ENCODE data around the gene PCDHGA4. TPM values are rescaled to one million over a fixed set of nuclear protein-coding genes. Genes with fewer than 3 reads are reported as not detected.

PCDHGA4 gene
- total RNA-seq, 1 experiment from 2014 or later: 0.69 TPM

- no peak overlapping the region for H3K27ac ChIP-seq (ENCODE audit: low read length)
- H3K4me1 ChIP-seq (ENCODE audit: control insufficient read depth, insufficient read depth, low read length): no peaks in the 10 kb centered on the region
- in situ Hi-C loops (cut with HindIII; ENCODE audit: low pct_unique_long_range_greater_than_20kb, low sequenced_read_pairs): no loop called here
- BruUV-seq (replicated peaks): no TSS peak
- POLR2A ChIA-PET: no interaction called here
- CTCF ChIA-PET: no interaction called here
- intact Hi-C loops (cut with micrococcal nuclease; ENCODE audit: unreplicated experiment): no loop called here
- no peak for ATAC-seq
- DNase-seq (ENCODE audit: low read depth, low spot score): no peak
- no peaks in the 10 kb centered on the region for H3K36me3 ChIP-seq (ENCODE audit: control insufficient read depth, insufficient read depth, low read length)
- no peak overlapping the region for H3K4me3 ChIP-seq (ENCODE audit: low read depth in 2 of 2, low read length in 2 of 2)
- H3K9me3 ChIP-seq (ENCODE audit: control insufficient read depth, insufficient read depth, low read depth, low read length): no peaks in the 10 kb centered on the region; the same call in 1 of the 2 replicates
- H3K27me3 ChIP-seq (ENCODE audit: control insufficient read depth, insufficient read depth, low read length): no peaks in the 10 kb centered on the region
- TF ChIP-seq POLR2AphosphoS5 (IDR thresholded peaks at IDR 0.05; ENCODE audit: low read depth, low read length): no peak
- no peak for TF ChIP-seq SIN3A (IDR thresholded peaks at IDR 0.05; ENCODE audit: borderline replicate concordance, insufficient read depth, low read depth, low read length)
- no peak for TF ChIP-seq TCF7L2 (IDR thresholded peaks at IDR 0.05; ENCODE audit: low read depth, low read length)
- TF ChIP-seq, protein P1, sequence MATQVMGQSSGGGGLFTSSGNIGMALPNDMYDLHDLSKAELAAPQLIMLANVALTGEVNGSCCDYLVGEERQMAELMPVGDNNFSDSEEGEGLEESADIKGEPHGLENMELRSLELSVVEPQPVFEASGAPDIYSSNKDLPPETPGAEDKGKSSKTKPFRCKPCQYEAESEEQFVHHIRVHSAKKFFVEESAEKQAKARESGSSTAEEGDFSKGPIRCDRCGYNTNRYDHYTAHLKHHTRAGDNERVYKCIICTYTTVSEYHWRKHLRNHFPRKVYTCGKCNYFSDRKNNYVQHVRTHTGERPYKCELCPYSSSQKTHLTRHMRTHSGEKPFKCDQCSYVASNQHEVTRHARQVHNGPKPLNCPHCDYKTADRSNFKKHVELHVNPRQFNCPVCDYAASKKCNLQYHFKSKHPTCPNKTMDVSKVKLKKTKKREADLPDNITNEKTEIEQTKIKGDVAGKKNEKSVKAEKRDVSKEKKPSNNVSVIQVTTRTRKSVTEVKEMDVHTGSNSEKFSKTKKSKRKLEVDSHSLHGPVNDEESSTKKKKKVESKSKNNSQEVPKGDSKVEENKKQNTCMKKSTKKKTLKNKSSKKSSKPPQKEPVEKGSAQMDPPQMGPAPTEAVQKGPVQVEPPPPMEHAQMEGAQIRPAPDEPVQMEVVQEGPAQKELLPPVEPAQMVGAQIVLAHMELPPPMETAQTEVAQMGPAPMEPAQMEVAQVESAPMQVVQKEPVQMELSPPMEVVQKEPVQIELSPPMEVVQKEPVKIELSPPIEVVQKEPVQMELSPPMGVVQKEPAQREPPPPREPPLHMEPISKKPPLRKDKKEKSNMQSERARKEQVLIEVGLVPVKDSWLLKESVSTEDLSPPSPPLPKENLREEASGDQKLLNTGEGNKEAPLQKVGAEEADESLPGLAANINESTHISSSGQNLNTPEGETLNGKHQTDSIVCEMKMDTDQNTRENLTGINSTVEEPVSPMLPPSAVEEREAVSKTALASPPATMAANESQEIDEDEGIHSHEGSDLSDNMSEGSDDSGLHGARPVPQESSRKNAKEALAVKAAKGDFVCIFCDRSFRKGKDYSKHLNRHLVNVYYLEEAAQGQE (IDR thresholded peaks at IDR 0.05; ENCODE audit: insufficient read depth in 1 of 2, low read depth in 2 of 2, low read length in 1 of 2): no peak
Measured at GRCh38 chr5:141388661-141389060, 33.8 kb downstream of the PCDHGA4 start.

- TF ChIP-seq, protein P2, sequence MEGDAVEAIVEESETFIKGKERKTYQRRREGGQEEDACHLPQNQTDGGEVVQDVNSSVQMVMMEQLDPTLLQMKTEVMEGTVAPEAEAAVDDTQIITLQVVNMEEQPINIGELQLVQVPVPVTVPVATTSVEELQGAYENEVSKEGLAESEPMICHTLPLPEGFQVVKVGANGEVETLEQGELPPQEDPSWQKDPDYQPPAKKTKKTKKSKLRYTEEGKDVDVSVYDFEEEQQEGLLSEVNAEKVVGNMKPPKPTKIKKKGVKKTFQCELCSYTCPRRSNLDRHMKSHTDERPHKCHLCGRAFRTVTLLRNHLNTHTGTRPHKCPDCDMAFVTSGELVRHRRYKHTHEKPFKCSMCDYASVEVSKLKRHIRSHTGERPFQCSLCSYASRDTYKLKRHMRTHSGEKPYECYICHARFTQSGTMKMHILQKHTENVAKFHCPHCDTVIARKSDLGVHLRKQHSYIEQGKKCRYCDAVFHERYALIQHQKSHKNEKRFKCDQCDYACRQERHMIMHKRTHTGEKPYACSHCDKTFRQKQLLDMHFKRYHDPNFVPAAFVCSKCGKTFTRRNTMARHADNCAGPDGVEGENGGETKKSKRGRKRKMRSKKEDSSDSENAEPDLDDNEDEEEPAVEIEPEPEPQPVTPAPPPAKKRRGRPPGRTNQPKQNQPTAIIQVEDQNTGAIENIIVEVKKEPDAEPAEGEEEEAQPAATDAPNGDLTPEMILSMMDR (IDR thresholded peaks at IDR 0.05): no peak
- TF ChIP-seq, protein P1 (IDR thresholded peaks at IDR 0.05; ENCODE audit: insufficient read depth in 1 of 2, low read depth in 2 of 2, low read length in 1 of 2): no peak
- BruUV-seq (replicated peaks): no TSS peak
- H3K27me3 ChIP-seq (ENCODE audit: control insufficient read depth, insufficient read depth, low read length): no peaks in the 10 kb centered on the region
- ChIA-PET POLR2A (no interaction called here), CTCF (no interaction called here)
- no peaks in the 10 kb centered on the region for H3K4me1 ChIP-seq (ENCODE audit: control insufficient read depth, insufficient read depth, low read length)
- no peaks in the 10 kb centered on the region; the same call in 1 of the 2 replicates for H3K9me3 ChIP-seq (ENCODE audit: control insufficient read depth, insufficient read depth, low read depth, low read length)
- no peak overlapping the region for H3K4me3 ChIP-seq (ENCODE audit: low read depth in 2 of 2, low read length in 2 of 2)
- ATAC-seq (no peak), DNase-seq (ENCODE audit: low read depth, low spot score) (no peak)
- H3K27ac ChIP-seq (ENCODE audit: low read length): no peak overlapping the region
- in situ Hi-C loops (cut with HindIII; ENCODE audit: low pct_unique_long_range_greater_than_20kb, low sequenced_read_pairs) (no loop called here), intact Hi-C loops (cut with micrococcal nuclease; ENCODE audit: unreplicated experiment) (no loop called here)
- H3K36me3 ChIP-seq (ENCODE audit: control insufficient read depth, insufficient read depth, low read length): no peaks in the 10 kb centered on the region
Measured at GRCh38 chr5:141389153-141390042, 34.6 kb downstream of the PCDHGA4 start.

Measured in Panc1 (cell line).